HuH-7 (cell line): ENCODE data around the gene ZNF281.
"Not testable (repeated sequence)": the region's sequence is repeated elsewhere in the genome, so short reads cannot be mapped to it uniquely, and the experiment has no call there.

Experiments
- DNase-seq: peaks from one replicate; pipeline ENCODE4 v3.0.0; 2011; ENCODE audit warnings: low spot score

ZNF281 gene

GRCh38 chr1:200409761-200410565, at the start of gene ZNF281:
TSS of gene ZNF281 (minus strand) at chr1:200410036. CDS start at chr1:200409705, 331 bp downstream.
- peak; percentile 96 for DNase-seq

- DNase-seq, result no peak
Measured at GRCh38 chr1:200458780-200459179, 48.9 kb upstream of the ZNF281 start.

GRCh38 chr1:200457810-200458209, 48.0 kb upstream of the ZNF281 start:
- no peak for DNase-seq

GRCh38 chr1:200454425-200454824, 44.6 kb upstream of the ZNF281 start:
- no peak for DNase-seq

DNA sequence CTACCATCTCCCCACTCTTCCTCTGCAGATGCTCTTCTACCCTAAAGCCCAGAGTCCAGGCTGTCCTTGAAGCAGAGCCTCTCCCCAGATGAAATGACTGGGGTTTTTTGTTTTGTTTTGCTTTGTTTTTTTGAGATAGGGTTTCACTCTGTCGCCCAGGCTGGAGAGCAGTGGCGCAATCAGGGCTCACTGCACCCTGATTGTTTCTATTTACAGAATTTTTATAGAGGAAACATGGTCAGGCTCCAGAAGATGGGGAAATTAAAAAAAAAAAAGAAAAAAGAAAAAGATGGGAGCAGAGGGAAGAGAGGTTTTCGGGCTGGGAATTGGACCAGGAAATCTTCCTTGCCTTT, 43.7 kb upstream of the ZNF281 start:
- DNase-seq, result no peak

GRCh38 chr1:200452850-200453552, 43.2 kb upstream of the ZNF281 start:
- no peak for DNase-seq

DNA sequence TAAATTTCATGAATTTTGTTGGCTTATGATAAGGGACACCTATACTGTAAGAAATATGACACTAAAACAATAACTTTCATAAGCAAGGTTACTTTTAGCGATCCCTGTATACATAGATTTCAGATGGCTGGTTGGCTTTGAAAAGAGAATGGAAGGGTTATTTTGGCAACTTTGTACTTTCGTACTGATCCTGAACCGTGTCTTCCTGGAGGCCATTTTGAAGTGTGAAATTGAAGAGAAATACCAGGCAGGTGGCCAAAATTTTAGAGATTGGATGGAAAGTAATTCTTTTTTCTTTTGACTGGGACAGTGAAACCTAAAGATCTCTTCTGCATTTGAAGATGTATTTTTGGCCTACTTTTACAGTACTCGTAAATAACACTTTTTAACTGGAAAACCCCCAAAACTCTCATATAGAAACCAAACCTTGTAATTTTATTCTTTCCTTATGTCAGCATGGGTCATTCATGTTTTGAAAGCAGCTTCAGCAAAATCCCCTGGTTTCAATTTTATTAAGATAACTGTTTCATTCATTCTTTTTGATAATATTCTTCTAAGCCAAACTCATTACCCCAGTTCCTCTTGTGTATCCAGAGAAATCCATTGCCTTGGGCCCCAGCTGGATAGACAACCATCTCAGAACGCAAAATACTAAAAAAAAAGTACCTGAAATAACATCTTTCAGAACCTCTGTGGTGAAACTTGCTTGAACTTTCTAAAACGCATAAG, 38.4 kb upstream of the ZNF281 start:
- DNase-seq, result no peak

DNA sequence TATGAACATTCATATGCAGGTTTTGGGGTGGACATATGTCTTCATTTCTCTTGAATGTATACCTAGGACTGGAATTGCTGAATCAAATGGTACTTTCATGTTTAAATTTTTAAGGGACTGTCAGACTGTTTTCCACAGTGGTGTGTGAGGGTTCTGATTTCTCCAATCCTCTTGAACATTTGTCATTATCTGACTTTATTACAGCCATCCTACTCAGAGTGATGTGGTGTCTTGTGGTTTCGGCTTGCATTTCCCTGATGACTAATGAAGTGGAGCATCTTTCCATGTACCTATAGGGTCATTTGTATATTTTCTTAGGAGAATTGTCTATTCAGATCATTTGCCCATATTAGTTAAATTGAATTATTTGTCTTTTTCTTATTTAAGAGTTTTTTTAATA, 35.4 kb upstream of the ZNF281 start:
- no peak for DNase-seq

GRCh38 chr1:200444478-200444877, 34.6 kb upstream of the ZNF281 start:
- no peak for DNase-seq

GRCh38 chr1:200443860-200444259, 34.0 kb upstream of the ZNF281 start:
- DNase-seq, result no peak

GRCh38 chr1:200442537-200443156, 32.8 kb upstream of the ZNF281 start:
- no peak for DNase-seq

- no peak for DNase-seq
Measured at GRCh38 chr1:200442023-200442422, 32.2 kb upstream of the ZNF281 start.

DNA sequence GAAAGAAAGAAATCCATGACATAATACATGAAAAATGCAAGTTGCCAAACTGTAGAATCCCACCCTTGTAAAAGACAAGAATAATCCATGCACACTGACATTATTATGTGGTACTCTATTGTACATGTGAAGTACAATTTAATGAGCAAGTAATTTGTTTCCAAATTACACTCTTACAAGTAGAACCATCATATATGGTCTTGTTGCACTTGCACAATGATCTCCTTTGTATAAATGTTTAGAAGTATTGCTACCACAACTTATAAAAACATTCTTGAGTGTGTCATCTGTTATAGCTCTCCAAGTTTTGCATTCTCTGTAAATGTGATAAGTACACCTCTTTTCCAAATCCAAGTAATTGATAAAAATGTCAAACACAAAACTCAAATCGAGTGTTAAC, 29.1 kb upstream of the ZNF281 start:
- no peak for DNase-seq

GRCh38 chr1:200438413-200438812, 28.6 kb upstream of the ZNF281 start:
- DNase-seq, result not testable (repeated sequence)

DNA sequence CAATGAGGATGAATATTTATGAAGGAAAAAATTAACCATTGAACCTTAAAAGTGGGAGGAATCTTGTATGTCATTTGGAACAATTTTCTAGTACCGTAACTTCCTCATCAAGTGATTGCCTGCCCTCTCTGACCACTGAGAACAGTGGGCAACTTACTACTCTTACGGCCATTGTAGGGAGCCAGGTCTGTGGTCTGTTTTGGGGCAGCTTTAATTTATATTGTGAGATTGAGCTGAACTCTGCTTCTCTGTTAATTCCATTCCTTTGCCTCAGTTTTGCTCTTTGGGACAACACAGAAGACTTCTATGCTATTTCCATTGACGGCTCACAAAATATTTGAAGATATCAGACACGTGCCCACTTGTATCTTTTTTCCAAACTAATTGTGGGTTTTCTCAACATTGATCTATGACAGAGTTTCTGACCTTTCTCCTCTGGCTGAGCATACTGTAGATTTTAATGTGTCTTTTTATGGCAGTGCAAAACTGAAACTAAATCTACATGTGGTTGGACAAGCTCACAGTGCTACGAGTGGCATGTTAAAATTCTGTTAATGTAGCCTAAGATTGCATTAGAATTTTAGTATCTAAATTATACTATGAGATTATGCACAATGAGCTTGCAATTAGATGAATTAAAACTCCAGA, 27.8 kb upstream of the ZNF281 start:
- DNase-seq, result no peak

GRCh38 chr1:200437088-200437487, 27.3 kb upstream of the ZNF281 start:
- DNase-seq, result no peak

DNA sequence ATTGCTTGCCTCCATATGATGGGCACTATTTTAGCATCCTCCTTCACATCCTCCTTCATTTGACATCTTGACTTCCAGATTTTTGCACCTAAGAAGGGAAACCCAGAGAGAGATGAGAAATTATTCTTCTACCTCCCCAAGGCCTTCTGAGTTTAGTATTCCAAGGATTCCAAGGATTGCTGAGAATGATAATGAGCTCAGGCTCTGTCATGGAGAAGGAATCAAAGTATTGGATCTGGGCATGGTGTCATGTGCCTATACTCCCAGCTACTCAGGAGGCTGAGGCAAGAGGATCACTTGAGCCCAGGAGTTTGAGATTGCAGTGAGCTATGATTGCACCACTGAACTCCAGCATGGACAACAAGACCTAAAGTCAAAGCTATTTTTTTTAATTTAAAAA, 26.6 kb upstream of the ZNF281 start:
- no peak for DNase-seq

DNA sequence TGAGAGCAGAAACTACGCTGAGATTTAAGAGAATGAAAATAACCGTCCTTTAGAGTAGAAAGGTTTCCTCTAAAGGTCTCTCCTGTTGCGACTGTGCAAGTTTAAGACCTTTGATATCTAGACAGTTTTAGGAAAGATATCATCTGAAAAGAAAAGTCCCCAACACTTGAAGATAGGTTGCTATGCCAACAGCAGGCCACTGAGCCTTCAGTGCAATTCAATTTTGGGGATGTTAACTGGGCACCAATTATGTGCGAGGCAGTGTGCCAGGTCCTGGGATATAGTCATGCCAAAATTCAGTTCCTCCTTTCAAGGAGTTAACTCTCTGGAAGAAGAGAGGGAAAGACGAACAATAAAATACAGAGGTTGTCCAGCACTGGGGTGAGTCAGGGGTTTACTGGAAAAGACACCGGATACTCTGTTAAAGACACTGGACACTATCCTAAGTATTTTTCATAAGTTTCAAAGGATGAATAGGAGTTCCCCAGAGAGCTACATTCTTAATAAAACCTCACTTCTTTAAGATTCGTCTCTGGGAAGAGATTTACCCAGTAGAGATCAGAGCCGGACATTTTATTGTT, 25.5 kb upstream of the ZNF281 start:
- DNase-seq, result no peak

GRCh38 chr1:200433586-200433985, 23.8 kb upstream of the ZNF281 start:
- no peak for DNase-seq

GRCh38 chr1:200432586-200432985, 22.8 kb upstream of the ZNF281 start:
- no peak for DNase-seq

GRCh38 chr1:200429221-200429751, 19.4 kb upstream of the ZNF281 start:
- no peak for DNase-seq
